CD4-positive, alpha-beta T cell treated with Interleukin-15 for 1 hour (primary cell): ENCODE results near the gene GPX5.

Experiments
- DNase-seq: peaks from one replicate; pipeline ENCODE4 v3.0.0-alpha.2; 2020

Gene GPX5

DNA sequence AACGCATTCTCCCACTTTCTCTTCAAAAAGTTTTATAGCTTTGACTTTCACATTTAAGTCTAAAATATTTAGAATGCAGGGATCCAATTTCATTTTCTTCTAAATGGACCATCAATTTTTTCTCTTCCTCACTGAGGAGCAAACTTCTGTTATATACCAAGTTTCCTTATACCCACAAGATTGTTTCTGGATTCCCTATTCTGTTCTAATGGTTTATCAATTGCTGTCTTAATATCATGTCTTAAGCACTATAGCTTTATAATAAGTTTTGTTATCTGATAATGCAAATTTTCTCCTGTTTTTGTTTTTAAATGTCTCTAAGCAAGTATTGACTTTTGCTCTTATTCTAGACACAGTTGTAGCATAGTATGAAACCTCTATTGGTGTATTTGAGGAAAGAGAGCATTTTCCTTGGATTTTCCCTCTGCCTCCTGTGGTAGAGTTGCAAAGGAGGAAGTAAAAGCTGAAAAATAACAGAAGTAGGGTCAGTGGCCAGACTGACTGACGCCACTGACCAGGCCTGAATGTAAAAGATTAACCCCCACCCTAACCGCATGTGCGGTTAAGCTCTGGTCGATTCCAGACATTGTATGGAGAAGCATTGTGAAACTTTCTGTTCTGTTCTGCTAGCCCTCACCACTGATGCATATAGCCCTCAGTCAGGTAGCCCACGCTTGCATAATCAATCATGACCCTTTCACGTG, 40.3 kb downstream of the GPX5 start:
- DNase-seq: no peak

DNA sequence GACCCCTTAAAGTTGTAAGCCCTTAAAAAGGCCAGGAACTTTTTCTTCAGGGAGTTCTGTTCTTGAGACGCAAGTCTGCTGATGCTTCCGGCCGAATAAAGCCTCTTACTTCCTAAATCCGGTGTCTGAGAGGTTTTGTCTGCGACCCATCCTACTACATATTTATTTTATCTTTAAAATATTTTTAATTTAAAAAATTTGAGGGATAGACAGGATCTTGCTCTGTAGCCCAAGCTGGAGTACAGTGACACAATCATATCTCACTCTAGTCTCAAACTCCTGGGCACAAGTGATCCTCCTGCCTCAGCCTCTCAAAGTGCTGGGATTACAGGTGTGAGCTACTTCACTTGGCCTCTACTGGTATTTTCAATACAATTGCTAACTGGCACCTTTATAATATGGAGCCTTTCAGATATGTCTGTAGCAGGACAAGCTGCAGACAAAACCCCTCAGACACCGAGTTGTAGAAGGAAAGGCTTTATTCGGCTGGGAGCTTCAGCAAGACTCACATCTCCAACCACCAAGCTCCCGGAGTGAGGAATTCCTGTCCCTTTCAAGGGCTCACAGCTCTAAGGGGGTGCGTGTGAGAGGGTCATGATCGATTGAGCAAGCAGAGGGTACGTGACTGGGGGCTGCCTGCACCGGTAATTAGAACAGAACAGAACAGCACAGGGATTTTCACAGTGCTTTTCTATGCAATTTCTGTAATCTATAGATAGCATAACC, 41.0 kb downstream of the GPX5 start:
- no peak for DNase-seq

DNA sequence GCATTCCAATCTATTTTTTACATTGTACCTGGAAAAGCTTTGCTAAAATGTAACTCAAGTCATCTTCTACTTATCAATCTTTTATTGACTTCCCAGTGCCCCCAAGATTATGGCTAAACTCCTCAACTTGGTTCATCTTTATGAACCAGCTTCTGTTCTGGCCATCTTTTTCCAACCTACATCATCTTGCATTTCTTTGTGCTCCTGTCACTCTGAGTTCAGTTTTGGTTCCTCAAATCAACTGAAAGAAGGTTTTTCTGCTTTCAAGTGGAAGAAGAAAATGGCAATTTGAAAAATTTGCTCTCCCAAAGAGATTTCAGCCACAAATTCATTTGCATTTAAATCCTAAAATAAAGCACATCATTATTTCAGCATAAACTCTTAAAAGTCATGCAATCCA, 41.8 kb downstream of the GPX5 start:
- DNase-seq: no peak

GRCh38 chr6:28568515-28569108, 42.9 kb downstream of the GPX5 start:
- DNase-seq: no peak

- no peak for DNase-seq
Measured at GRCh38 chr6:28569748-28570147, 44.1 kb downstream of the GPX5 start.

DNA sequence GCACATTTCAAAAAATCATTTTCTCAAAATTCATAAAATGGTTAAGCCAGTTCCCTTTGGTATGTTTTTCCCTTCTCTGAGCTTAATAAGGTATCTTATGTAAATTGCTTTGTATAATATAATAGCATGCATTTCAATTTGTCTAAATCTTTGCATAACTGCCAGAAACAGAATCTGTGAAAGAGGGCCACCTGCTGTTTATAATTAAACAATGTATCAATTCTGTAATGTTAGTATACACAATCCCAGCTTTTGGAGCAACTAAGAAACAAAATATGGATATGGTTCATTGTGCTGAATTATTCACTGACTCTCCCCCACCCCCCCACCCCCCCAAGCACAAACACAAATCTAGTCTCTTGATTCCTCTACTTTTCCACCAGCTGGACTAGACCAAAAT, 54.8 kb downstream of the GPX5 start:
- no peak for DNase-seq

- DNase-seq: no peak
Measured at GRCh38 chr6:28583463-28583862, 57.8 kb downstream of the GPX5 start.
